ENCODE data around the gene PICK1. TPM values are rescaled to one million over a fixed set of nuclear protein-coding genes. Genes with fewer than 3 reads are reported as not detected.
A peak's percentile ranks its signal among the peaks of the same experiment; 100 is the strongest.

Gene PICK1
- total RNA-seq, 1 donor from 2014 or later = 53.9 TPM

GRCh38 chr22:38080850-38081635, 23.8 kb downstream of the PICK1 start:
- no peak for TF ChIP-seq CTCF (IDR thresholded peaks at IDR 0.05; ENCODE audit: insufficient read depth, low read length, poor library complexity, severe bottlenecking)
- DNase-seq (ENCODE audit: low read depth) = no peak
- Histone ChIP-seq H3K27me3 (ENCODE audit: control insufficient read depth, insufficient read depth, low read length) (peaks cover 37% of the 10 kb centered on the region), H3K36me3 (ENCODE audit: control insufficient read depth, insufficient read depth, low read length) (no peaks in the 10 kb centered on the region), H3K4me3 (ENCODE audit: low read depth, low read length) (peak overlapping the region; percentile 24)

- no peak for TF ChIP-seq CTCF (IDR thresholded peaks at IDR 0.05; ENCODE audit: insufficient read depth, low read length, poor library complexity, severe bottlenecking)
- no peak for DNase-seq (ENCODE audit: low read depth)
- H3K36me3 ChIP-seq (ENCODE audit: control insufficient read depth, insufficient read depth, low read length) = no peaks in the 10 kb centered on the region
- peaks cover 37% of the 10 kb centered on the region for H3K27me3 ChIP-seq (ENCODE audit: control insufficient read depth, insufficient read depth, low read length)
- no peak overlapping the region for H3K4me3 ChIP-seq (ENCODE audit: low read depth, low read length)
These were observed 24.4 kb downstream of the PICK1 start for GRCh38 chr22:38081636-38081940.

GRCh38 chr22:38081941-38082828, 25.0 kb downstream of the PICK1 start:
- TF ChIP-seq CTCF (IDR thresholded peaks at IDR 0.05; ENCODE audit: insufficient read depth, low read length, poor library complexity, severe bottlenecking) = no peak

GRCh38 chr22:38082986-38083710, 25.9 kb downstream of the PICK1 start:
- no peak for DNase-seq (ENCODE audit: low read depth)
- Histone ChIP-seq H3K4me3 (ENCODE audit: low read depth, low read length) (no peak overlapping the region), H3K27me3 (ENCODE audit: control insufficient read depth, insufficient read depth, low read length) (peaks cover 37% of the 10 kb centered on the region), H3K36me3 (ENCODE audit: control insufficient read depth, insufficient read depth, low read length) (no peaks in the 10 kb centered on the region)
- no peak for TF ChIP-seq CTCF (IDR thresholded peaks at IDR 0.05; ENCODE audit: insufficient read depth, low read length, poor library complexity, severe bottlenecking)

More at GRCh38 chr22:38081941-38082828, 25.0 kb downstream of the PICK1 start:
- Histone ChIP-seq H3K36me3 (ENCODE audit: control insufficient read depth, insufficient read depth, low read length) (no peaks in the 10 kb centered on the region), H3K4me3 (ENCODE audit: low read depth, low read length) (no peak overlapping the region), H3K27me3 (ENCODE audit: control insufficient read depth, insufficient read depth, low read length) (peaks cover 37% of the 10 kb centered on the region)
- no peak for DNase-seq (ENCODE audit: low read depth)

GRCh38 chr22:38083931-38084631, 26.9 kb downstream of the PICK1 start, which contains the start of gene SLC16A8:
Gene SLC16A8 (minus strand): TSS chr22:38084184. CDS start chr22:38082873, 1,311 bp downstream.
- peaks cover 43% of the 10 kb centered on the region for H3K27me3 ChIP-seq (ENCODE audit: control insufficient read depth, insufficient read depth, low read length)

More at GRCh38 chr22:38083931-38084631, 26.9 kb downstream of the PICK1 start, which contains the start of gene SLC16A8:
- H3K4me3 ChIP-seq (ENCODE audit: low read depth, low read length) = no peak within 1 kb of the TSS
- TF ChIP-seq CTCF (IDR thresholded peaks at IDR 0.05; ENCODE audit: insufficient read depth, low read length, poor library complexity, severe bottlenecking) = no peak
- no peak for DNase-seq (ENCODE audit: low read depth)
- no peaks in the 10 kb centered on the region for H3K36me3 ChIP-seq (ENCODE audit: control insufficient read depth, insufficient read depth, low read length)

Measured in kidney epithelial cell (primary cell).